HCT116 (cell line): ENCODE measurements around the gene SPP2.

Experiments used
- EZH2 ChIP-seq: fragments of 200-600 bp; sonication (generic); IDR thresholded peaks from 2 replicates; pipeline ENCODE4 v1.6.1; 2017; ENCODE audit warnings: antibody characterized with exemption, mixed run types
- POLR2A ChIP-seq: IDR thresholded peaks from 2 replicates; pipeline ENCODE4 v1.7.0; 2011; ENCODE audit warnings: borderline replicate concordance; ENCODE audit not compliant: insufficient read depth, insufficient read length; ENCODE audit errors: extremely low read depth
- POLR2AphosphoS5 ChIP-seq: IDR thresholded peaks from 2 replicates; pipeline ENCODE4 v1.6.1; 2011; ENCODE audit warnings: mild to moderate bottlenecking, low read depth, low read length, moderate library complexity
- RAD21 ChIP-seq: IDR thresholded peaks from 2 replicates; pipeline ENCODE4 v1.6.1; 2012; ENCODE audit warnings: low read depth, mild to moderate bottlenecking
- TF ChIP-seq, protein P1 (sequence below), 3 experiments: fragments of 200-600 bp in 1 of 3; sonication (generic) in 1 of 3; IDR thresholded peaks in 2 of 3; conservative IDR thresholded peaks in 1 of 3; 2 replicates each; pipeline ENCODE4 v1.5.1; 2012 to 2017; ENCODE audit warnings: low read depth in 2 of 3, low read length in 2 of 3, antibody characterized with exemption in 1 of 3, borderline replicate concordance in 1 of 3, control low read depth in 1 of 3, mild to moderate bottlenecking in 1 of 3, mixed read lengths in 1 of 3, mixed run types in 1 of 3, moderate library complexity in 1 of 3; ENCODE audit not compliant: insufficient read depth in 1 of 3
- TF ChIP-seq, protein P2 (sequence below): IDR thresholded peaks from 2 replicates; pipeline ENCODE4 v1.6.1; 2012; ENCODE audit warnings: low read depth

GRCh38 chr2:234058881-234059280 lies 8.4 kb downstream of the SPP2 start:
- TF ChIP-seq, protein P1, sequence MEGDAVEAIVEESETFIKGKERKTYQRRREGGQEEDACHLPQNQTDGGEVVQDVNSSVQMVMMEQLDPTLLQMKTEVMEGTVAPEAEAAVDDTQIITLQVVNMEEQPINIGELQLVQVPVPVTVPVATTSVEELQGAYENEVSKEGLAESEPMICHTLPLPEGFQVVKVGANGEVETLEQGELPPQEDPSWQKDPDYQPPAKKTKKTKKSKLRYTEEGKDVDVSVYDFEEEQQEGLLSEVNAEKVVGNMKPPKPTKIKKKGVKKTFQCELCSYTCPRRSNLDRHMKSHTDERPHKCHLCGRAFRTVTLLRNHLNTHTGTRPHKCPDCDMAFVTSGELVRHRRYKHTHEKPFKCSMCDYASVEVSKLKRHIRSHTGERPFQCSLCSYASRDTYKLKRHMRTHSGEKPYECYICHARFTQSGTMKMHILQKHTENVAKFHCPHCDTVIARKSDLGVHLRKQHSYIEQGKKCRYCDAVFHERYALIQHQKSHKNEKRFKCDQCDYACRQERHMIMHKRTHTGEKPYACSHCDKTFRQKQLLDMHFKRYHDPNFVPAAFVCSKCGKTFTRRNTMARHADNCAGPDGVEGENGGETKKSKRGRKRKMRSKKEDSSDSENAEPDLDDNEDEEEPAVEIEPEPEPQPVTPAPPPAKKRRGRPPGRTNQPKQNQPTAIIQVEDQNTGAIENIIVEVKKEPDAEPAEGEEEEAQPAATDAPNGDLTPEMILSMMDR (IDR thresholded peaks at IDR 0.05 in 2 of 3, conservative IDR thresholded peaks at IDR 0.05 in 1 of 3; ENCODE audit: borderline replicate concordance in 1 of 3, insufficient read depth in 1 of 3, low read depth in 2 of 3, low read length in 2 of 3) = no peak
- TF ChIP-seq POLR2A = no peak
- TF ChIP-seq POLR2AphosphoS5 = no peak
- TF ChIP-seq EZH2 = no peak
- TF ChIP-seq RAD21 = peak; percentile 26; the same call in 1 of the 2 replicates
- TF ChIP-seq, protein P2, sequence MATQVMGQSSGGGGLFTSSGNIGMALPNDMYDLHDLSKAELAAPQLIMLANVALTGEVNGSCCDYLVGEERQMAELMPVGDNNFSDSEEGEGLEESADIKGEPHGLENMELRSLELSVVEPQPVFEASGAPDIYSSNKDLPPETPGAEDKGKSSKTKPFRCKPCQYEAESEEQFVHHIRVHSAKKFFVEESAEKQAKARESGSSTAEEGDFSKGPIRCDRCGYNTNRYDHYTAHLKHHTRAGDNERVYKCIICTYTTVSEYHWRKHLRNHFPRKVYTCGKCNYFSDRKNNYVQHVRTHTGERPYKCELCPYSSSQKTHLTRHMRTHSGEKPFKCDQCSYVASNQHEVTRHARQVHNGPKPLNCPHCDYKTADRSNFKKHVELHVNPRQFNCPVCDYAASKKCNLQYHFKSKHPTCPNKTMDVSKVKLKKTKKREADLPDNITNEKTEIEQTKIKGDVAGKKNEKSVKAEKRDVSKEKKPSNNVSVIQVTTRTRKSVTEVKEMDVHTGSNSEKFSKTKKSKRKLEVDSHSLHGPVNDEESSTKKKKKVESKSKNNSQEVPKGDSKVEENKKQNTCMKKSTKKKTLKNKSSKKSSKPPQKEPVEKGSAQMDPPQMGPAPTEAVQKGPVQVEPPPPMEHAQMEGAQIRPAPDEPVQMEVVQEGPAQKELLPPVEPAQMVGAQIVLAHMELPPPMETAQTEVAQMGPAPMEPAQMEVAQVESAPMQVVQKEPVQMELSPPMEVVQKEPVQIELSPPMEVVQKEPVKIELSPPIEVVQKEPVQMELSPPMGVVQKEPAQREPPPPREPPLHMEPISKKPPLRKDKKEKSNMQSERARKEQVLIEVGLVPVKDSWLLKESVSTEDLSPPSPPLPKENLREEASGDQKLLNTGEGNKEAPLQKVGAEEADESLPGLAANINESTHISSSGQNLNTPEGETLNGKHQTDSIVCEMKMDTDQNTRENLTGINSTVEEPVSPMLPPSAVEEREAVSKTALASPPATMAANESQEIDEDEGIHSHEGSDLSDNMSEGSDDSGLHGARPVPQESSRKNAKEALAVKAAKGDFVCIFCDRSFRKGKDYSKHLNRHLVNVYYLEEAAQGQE = no peak
